WTC11 (cell line): Measurements from ENCODE around the gene FAM13B.

ENCODE experiments used
- MXD4 ChIP-seq: fragments of 250-450 bp; sonication (Bioruptor Pico); IDR thresholded peaks from 2 replicates; pipeline ENCODE4 v1.8.0; 2021; ENCODE audit warnings: mild to moderate bottlenecking, moderate library complexity, borderline replicate concordance
- OVOL2 ChIP-seq: fragments of 250-450 bp; sonication (Bioruptor Pico); IDR thresholded peaks from 2 replicates; pipeline ENCODE4 v1.9.0; 2021; ENCODE audit warnings: mild to moderate bottlenecking, borderline replicate concordance
- TF ChIP-seq, protein P1 (sequence below): fragments of 200-600 bp; IDR thresholded peaks from 2 replicates; pipeline ENCODE4 v1.8.0; 2022; ENCODE audit warnings: antibody characterized with exemption

- TF ChIP-seq OVOL2 (CRISPR knock-in tag) (no peak), MXD4 (no peak)
- TF ChIP-seq, protein P1, sequence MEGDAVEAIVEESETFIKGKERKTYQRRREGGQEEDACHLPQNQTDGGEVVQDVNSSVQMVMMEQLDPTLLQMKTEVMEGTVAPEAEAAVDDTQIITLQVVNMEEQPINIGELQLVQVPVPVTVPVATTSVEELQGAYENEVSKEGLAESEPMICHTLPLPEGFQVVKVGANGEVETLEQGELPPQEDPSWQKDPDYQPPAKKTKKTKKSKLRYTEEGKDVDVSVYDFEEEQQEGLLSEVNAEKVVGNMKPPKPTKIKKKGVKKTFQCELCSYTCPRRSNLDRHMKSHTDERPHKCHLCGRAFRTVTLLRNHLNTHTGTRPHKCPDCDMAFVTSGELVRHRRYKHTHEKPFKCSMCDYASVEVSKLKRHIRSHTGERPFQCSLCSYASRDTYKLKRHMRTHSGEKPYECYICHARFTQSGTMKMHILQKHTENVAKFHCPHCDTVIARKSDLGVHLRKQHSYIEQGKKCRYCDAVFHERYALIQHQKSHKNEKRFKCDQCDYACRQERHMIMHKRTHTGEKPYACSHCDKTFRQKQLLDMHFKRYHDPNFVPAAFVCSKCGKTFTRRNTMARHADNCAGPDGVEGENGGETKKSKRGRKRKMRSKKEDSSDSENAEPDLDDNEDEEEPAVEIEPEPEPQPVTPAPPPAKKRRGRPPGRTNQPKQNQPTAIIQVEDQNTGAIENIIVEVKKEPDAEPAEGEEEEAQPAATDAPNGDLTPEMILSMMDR, result no peak
Observed at GRCh38 chr5:138037907-138038633, 5.2 kb upstream of the FAM13B start.
